DND-41 (cell line): ENCODE data around the gene ASTN1.
A peak's percentile ranks its signal among the peaks of the same experiment; 100 is the strongest.

Source experiments
- ATAC-seq: fragments of 200-7000 bp; cut with Tn5 transposase; 3 replicates; pipeline ENCODE4 v1.9.1; 2021; ENCODE audit warnings: low read depth; ENCODE audit not compliant: insufficient read depth
- DNase-seq: peaks from one replicate; pipeline ENCODE4 v3.0.0-alpha.2; 2020
- H2AFZ ChIP-seq: 2 replicates; pipeline ENCODE4 v1.6.0; 2012; ENCODE audit warnings: low read depth, low read length
- H3K27ac ChIP-seq: 2 replicates; pipeline ENCODE4 v1.5.1; 2012; ENCODE audit warnings: low read length, inconsistent platforms
- H3K27me3 ChIP-seq: fragments of 200-600 bp; sonication (generic); 2 replicates; pipeline ENCODE4 v1.6.0; 2012; ENCODE audit warnings: low read length, mild to moderate bottlenecking, inconsistent platforms; ENCODE audit not compliant: insufficient read depth, poor library complexity
- H3K36me3 ChIP-seq: 2 replicates; pipeline ENCODE4 v1.5.1; 2012; ENCODE audit warnings: low read length, inconsistent platforms; ENCODE audit not compliant: insufficient read depth
- H3K4me1 ChIP-seq: 2 replicates; pipeline ENCODE4 v1.5.1; 2012; ENCODE audit warnings: mild to moderate bottlenecking, low read length; ENCODE audit not compliant: insufficient read depth
- H3K4me2 ChIP-seq: 2 replicates; pipeline ENCODE4 v1.6.0; 2012; ENCODE audit warnings: mild to moderate bottlenecking, moderate library complexity, low read length, inconsistent platforms; ENCODE audit not compliant: insufficient read depth
- H3K4me3 ChIP-seq, 2 experiments: fragments of 200-600 bp in 1 of 2; shearing (Covaris generic) in 1 of 2; 2 replicates each; pipeline ENCODE4 v1.5.1; 2012 to 2016; ENCODE audit warnings: inconsistent platforms in 2 of 2, low read length in 2 of 2, mild to moderate bottlenecking in 2 of 2, low read depth in 1 of 2, moderate library complexity in 1 of 2
- H3K79me2 ChIP-seq: 2 replicates; pipeline ENCODE4 v1.6.0; 2012; ENCODE audit warnings: low read length, inconsistent platforms; ENCODE audit not compliant: insufficient read depth
- H3K9ac ChIP-seq: 2 replicates; pipeline ENCODE4 v1.6.0; 2012; ENCODE audit warnings: low read depth, mild to moderate bottlenecking, inconsistent platforms, low read length, moderate library complexity
- H3K9me3 ChIP-seq: 2 replicates; pipeline ENCODE4 v1.5.1; 2012; ENCODE audit warnings: low read length, moderate library complexity, mild to moderate bottlenecking, inconsistent platforms; ENCODE audit not compliant: insufficient read depth, severe bottlenecking
- H4K20me1 ChIP-seq: 2 replicates; pipeline ENCODE4 v1.6.0; 2012; ENCODE audit warnings: low read length; ENCODE audit not compliant: insufficient read depth
- EZH2 ChIP-seq: IDR thresholded peaks from 3 replicates; pipeline ENCODE4 v1.6.1; 2012; ENCODE audit warnings: borderline replicate concordance, low read depth, mild to moderate bottlenecking, moderate library complexity, low read length, inconsistent platforms; ENCODE audit not compliant: severe bottlenecking
- TF ChIP-seq, protein P1 (sequence below): IDR thresholded peaks from 2 replicates; pipeline ENCODE4 v1.5.1; 2012; ENCODE audit warnings: borderline replicate concordance, low read length, moderate library complexity, mild to moderate bottlenecking; ENCODE audit not compliant: poor library complexity, severe bottlenecking; ENCODE audit errors: extremely low read depth

The ASTN1 gene

DNA sequence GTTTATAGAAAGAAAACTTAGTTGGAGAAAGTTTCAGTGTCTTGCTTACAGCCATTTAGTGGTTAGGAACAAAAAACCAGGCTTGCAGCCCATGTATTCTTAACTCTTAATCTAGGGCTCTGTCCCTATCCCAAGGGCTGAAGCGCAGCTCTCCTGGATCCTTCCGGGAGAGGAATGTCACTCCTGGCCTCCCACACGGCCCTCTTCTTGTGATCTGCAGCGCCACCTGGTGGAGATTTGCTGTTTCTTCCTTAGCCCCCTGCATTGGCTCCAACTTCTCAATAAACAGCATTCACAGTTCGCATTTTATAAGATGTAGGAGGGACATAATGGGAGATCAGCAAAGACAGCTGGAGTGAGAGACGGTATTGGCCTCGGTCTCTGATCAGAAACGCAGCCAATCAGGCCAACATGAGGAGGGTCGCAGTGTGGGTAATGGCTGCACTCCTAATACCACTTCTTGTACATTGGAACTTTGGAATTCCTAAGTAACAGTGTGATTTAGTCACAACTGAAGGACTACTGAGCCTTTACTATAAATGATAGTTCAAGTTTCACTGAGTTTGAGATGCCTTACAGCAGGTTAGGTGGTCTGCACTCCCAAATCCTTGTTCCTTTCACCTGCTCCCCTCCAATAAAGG lies 283.4 kb downstream of the ASTN1 start:
- Histone ChIP-seq H3K79me2 (no peaks in the 10 kb centered on the region), H3K36me3 (no peaks in the 10 kb centered on the region), H3K4me1 (no peaks in the 10 kb centered on the region), H3K9ac (no peak overlapping the region), H4K20me1 (no peaks in the 10 kb centered on the region), H3K27me3 (peaks cover 2% of the 10 kb centered on the region), H3K9me3 (no peaks in the 10 kb centered on the region), H2AFZ (no peak overlapping the region), H3K27ac (no peak overlapping the region), H3K4me3 (no peak overlapping the region), H3K4me2 (no peak overlapping the region)
- ATAC-seq, result peak; percentile 84
- DNase-seq, result peak; percentile 61
- no peak for TF ChIP-seq EZH2
- TF ChIP-seq, protein P1, sequence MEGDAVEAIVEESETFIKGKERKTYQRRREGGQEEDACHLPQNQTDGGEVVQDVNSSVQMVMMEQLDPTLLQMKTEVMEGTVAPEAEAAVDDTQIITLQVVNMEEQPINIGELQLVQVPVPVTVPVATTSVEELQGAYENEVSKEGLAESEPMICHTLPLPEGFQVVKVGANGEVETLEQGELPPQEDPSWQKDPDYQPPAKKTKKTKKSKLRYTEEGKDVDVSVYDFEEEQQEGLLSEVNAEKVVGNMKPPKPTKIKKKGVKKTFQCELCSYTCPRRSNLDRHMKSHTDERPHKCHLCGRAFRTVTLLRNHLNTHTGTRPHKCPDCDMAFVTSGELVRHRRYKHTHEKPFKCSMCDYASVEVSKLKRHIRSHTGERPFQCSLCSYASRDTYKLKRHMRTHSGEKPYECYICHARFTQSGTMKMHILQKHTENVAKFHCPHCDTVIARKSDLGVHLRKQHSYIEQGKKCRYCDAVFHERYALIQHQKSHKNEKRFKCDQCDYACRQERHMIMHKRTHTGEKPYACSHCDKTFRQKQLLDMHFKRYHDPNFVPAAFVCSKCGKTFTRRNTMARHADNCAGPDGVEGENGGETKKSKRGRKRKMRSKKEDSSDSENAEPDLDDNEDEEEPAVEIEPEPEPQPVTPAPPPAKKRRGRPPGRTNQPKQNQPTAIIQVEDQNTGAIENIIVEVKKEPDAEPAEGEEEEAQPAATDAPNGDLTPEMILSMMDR, result peak; percentile 91

- peaks cover 2% of the 10 kb centered on the region for H3K27me3 ChIP-seq
- H3K4me2 ChIP-seq, result no peak overlapping the region
- H3K36me3 ChIP-seq, result no peaks in the 10 kb centered on the region
- no peaks in the 10 kb centered on the region for H3K9me3 ChIP-seq
- no peaks in the 10 kb centered on the region for H3K4me1 ChIP-seq
- H3K4me3 ChIP-seq, result no peak overlapping the region
- H3K79me2 ChIP-seq, result no peaks in the 10 kb centered on the region
- no peak overlapping the region for H3K9ac ChIP-seq
- no peak overlapping the region for H3K27ac ChIP-seq
- TF ChIP-seq, protein P1, result no peak
- TF ChIP-seq EZH2, result no peak
- ATAC-seq, result no peak
- DNase-seq, result no peak
- H2AFZ ChIP-seq, result no peak overlapping the region
- no peaks in the 10 kb centered on the region for H4K20me1 ChIP-seq
These were observed 284.5 kb downstream of the ASTN1 start for GRCh38 chr1:176879784-176880620.

DNA sequence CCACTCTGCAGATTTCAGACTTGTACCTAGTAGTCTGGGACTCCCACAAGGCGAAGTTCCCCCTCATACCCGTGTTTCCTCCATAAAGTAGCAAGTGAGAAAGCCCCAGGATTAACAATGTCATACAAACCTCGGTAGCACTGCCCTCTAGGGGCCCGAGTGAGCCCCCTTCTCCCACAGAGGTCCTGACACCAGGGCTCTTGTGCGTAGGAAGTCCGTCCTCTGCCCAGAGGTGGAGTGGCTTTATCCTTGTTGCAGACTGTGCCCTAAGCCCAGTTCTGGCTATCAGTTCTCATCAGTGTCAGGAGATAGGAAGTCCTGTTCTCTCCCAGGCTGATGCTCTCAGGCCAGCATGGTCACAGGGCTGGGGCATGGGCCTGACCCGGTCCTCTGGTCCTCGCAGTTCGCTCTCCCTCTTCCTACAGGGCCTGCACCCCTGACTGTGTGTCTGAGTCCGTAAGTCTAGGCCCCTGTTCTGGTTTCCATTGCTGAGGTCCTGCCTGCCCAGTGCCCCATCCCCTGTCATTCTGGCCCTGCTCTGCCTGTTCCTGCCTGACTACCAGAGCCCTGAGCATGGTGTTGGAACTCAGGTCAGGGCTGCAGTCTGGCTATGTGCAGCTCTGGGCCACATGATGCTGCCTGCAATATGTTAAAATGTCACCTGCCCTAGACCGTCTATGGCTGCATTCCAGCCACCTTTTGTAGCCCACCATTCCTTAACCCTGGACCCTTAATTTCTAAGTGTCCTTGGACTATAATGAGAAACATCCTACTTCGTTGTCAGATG lies 285.6 kb downstream of the ASTN1 start:
- H3K9ac ChIP-seq, result no peak overlapping the region
- no peak overlapping the region for H3K4me2 ChIP-seq
- H3K36me3 ChIP-seq, result no peaks in the 10 kb centered on the region
- H3K27me3 ChIP-seq, result peaks cover 2% of the 10 kb centered on the region
- no peak overlapping the region for H3K4me3 ChIP-seq
- H3K79me2 ChIP-seq, result no peaks in the 10 kb centered on the region
- ATAC-seq (peak; percentile 60; the same call in 2 of the 3 replicates), DNase-seq (peak; percentile 12)
- TF ChIP-seq, protein P1, result peak; percentile 38
- no peak for TF ChIP-seq EZH2
- H4K20me1 ChIP-seq, result no peaks in the 10 kb centered on the region
- H3K4me1 ChIP-seq, result no peaks in the 10 kb centered on the region
- no peak overlapping the region for H2AFZ ChIP-seq
- H3K27ac ChIP-seq, result no peak overlapping the region
- no peaks in the 10 kb centered on the region for H3K9me3 ChIP-seq
